IMR-90 (cell line): ENCODE data around the gene OR10A5. TPM values are rescaled to one million over a fixed set of nuclear protein-coding genes. Genes with fewer than 3 reads are reported as not detected.

Source experiments
- ATAC-seq: fragments of 200-7000 bp; cut with Tn5 transposase; 2 replicates; pipeline ENCODE4 v1.9.1; 2020; ENCODE audit warnings: low read depth, mild to moderate bottlenecking, moderate library complexity
- BruUV-seq: library from RNA; stranded (reverse); fragments of 400-500 nt; replicated peaks from 2 replicates; lab custom pipeline; 2021; lab: Mats Ljungman, UMichigan
- CTCF ChIA-PET: fragments of 300-600 bp; formaldehyde crosslinking; extraction: SDS; loops from one replicate; lab custom pipeline; 2021; ENCODE audit warnings: antibody characterized with exemption; lab: Yijun Ruan, JAX
- POLR2A ChIA-PET: fragments of 300-600 bp; sonication (Branson Sonifier 250); formaldehyde crosslinking; loops from one replicate; lab custom pipeline; 2022; ENCODE audit warnings: antibody characterized with exemption; ENCODE audit not compliant: unreplicated experiment; lab: Charles Lee
- DNase-seq: peaks from one replicate; pipeline ENCODE4 v3.0.0; 2013
- H2AFZ ChIP-seq: replicated peaks from 2 replicates; pipeline ENCODE3; 2013; ENCODE audit warnings: low read length, mild to moderate bottlenecking; ENCODE audit not compliant: poor library complexity
- H2AK5ac ChIP-seq: 2 replicates; pipeline ENCODE4 v1.6.1; 2013; ENCODE audit warnings: low read depth, low read length, inconsistent platforms
- H2AK9ac ChIP-seq: replicated peaks from 2 replicates; pipeline ENCODE3; 2013; ENCODE audit warnings: mild to moderate bottlenecking, low read depth, low read length, moderate library complexity; ENCODE audit not compliant: poor library complexity
- H2BK120ac ChIP-seq: 2 replicates; pipeline ENCODE4 v1.6.1; 2013; ENCODE audit warnings: low read depth, low read length, inconsistent platforms
- H2BK15ac ChIP-seq: 3 replicates; pipeline ENCODE4 v1.6.1; 2013; ENCODE audit warnings: low read depth, low read length, inconsistent platforms
- H2BK20ac ChIP-seq: 2 replicates; pipeline ENCODE4 v1.6.1; 2013; ENCODE audit warnings: low read depth, mild to moderate bottlenecking, inconsistent platforms, low read length, moderate library complexity
- H2BK5ac ChIP-seq: 2 replicates; pipeline ENCODE4 v1.6.1; 2013; ENCODE audit warnings: mild to moderate bottlenecking, low read depth, low read length, inconsistent platforms; ENCODE audit not compliant: poor library complexity, severe bottlenecking
- H3K14ac ChIP-seq: replicated peaks from 2 replicates; pipeline ENCODE4 v1.6.1; 2013; ENCODE audit warnings: low read depth, low read length, inconsistent platforms
- H3K18ac ChIP-seq: 2 replicates; pipeline ENCODE4 v1.6.1; 2013; ENCODE audit warnings: low read depth, low read length, control low read depth
- H3K23ac ChIP-seq: 2 replicates; pipeline ENCODE4 v1.6.1; 2013; ENCODE audit warnings: low read depth, low read length, inconsistent platforms
- H3K27ac ChIP-seq: 2 replicates; pipeline ENCODE4 v1.5.1; 2013; ENCODE audit warnings: mild to moderate bottlenecking, control low read depth, low read length; ENCODE audit not compliant: insufficient read depth
- H3K27me3 ChIP-seq: 2 replicates; pipeline ENCODE4 v1.6.1; 2013; ENCODE audit warnings: low read length; ENCODE audit not compliant: control insufficient read depth, insufficient read depth
- H3K36me3 ChIP-seq: 2 replicates; pipeline ENCODE4 v1.6.1; 2013; ENCODE audit warnings: low read length, mixed read lengths; ENCODE audit not compliant: control insufficient read depth, insufficient read depth
- H3K4ac ChIP-seq: 2 replicates; pipeline ENCODE4 v1.6.1; 2013; ENCODE audit warnings: low read depth, low read length, inconsistent platforms
- H3K4me1 ChIP-seq: 2 replicates; pipeline ENCODE4 v1.6.1; 2013; ENCODE audit warnings: low read length, mixed read lengths; ENCODE audit not compliant: control insufficient read depth, insufficient read depth
- H3K4me2 ChIP-seq: 2 replicates; pipeline ENCODE4 v1.6.1; 2013; ENCODE audit warnings: low read depth, mild to moderate bottlenecking, control low read depth, low read length, moderate library complexity
- H3K4me3 ChIP-seq: 2 replicates; pipeline ENCODE4 v1.5.1; 2013; ENCODE audit warnings: low read depth, mild to moderate bottlenecking, control low read depth, low read length, moderate library complexity; ENCODE audit not compliant: insufficient read depth
- H3K56ac ChIP-seq: 2 replicates; pipeline ENCODE4 v1.6.1; 2013; ENCODE audit warnings: low read length, inconsistent platforms; ENCODE audit not compliant: insufficient read depth; ENCODE audit errors: extremely low read depth
- H3K79me1 ChIP-seq, 2 experiments: 2 replicates each; pipeline ENCODE4 v1.6.1; 2013; ENCODE audit warnings: low read length in 2 of 2, inconsistent platforms in 1 of 2, low read depth in 1 of 2
- H3K9ac ChIP-seq: 2 replicates; pipeline ENCODE4 v1.6.1; 2013; ENCODE audit warnings: low read depth, low read length, control low read depth
- H3K9me1 ChIP-seq: 2 replicates; pipeline ENCODE4 v1.6.1; 2013; ENCODE audit warnings: low read length, inconsistent platforms; ENCODE audit not compliant: insufficient read depth
- H3K9me3 ChIP-seq: 2 replicates; pipeline ENCODE4 v1.6.1; 2013; ENCODE audit warnings: low read length; ENCODE audit not compliant: control insufficient read depth, insufficient read depth
- H4K20me1 ChIP-seq: 2 replicates; pipeline ENCODE4 v1.6.1; 2013; ENCODE audit warnings: low read length, inconsistent platforms; ENCODE audit not compliant: insufficient read depth
- H4K5ac ChIP-seq: 2 replicates; pipeline ENCODE4 v1.6.1; 2013; ENCODE audit warnings: mild to moderate bottlenecking, low read depth, low read length, control low read depth
- H4K8ac ChIP-seq, 2 experiments: 2 replicates each; pipeline ENCODE4 v1.6.1; 2013; ENCODE audit warnings: low read depth in 2 of 2, low read length in 2 of 2, control low read depth in 1 of 2, inconsistent platforms in 1 of 2
- H4K91ac ChIP-seq: 2 replicates; pipeline ENCODE4 v1.6.1; 2013; ENCODE audit warnings: low read depth, low read length, inconsistent platforms; ENCODE audit not compliant: insufficient read depth
- CEBPB ChIP-seq: IDR thresholded peaks from 2 replicates; pipeline ENCODE4 v1.6.1; 2012; ENCODE audit warnings: low read depth, low read length, improper control_type of control experiment
- MAZ ChIP-seq: IDR thresholded peaks from 2 replicates; pipeline ENCODE4 v1.6.1; 2012; ENCODE audit warnings: low read depth, mild to moderate bottlenecking, low read length, improper control_type of control experiment, moderate library complexity, borderline replicate concordance
- MXI1 ChIP-seq: IDR thresholded peaks from 2 replicates; pipeline ENCODE4 v1.6.1; 2012; ENCODE audit warnings: low read depth, mild to moderate bottlenecking, low read length, moderate library complexity, borderline replicate concordance
- RCOR1 ChIP-seq: IDR thresholded peaks from 2 replicates; pipeline ENCODE4 v1.6.1; 2012; ENCODE audit warnings: mild to moderate bottlenecking, low read length, improper control_type of control experiment; ENCODE audit not compliant: insufficient replicate concordance
- RFX5 ChIP-seq: IDR thresholded peaks from 2 replicates; pipeline ENCODE4 v1.8.0; 2012; ENCODE audit warnings: low read depth, mild to moderate bottlenecking, low read length, moderate library complexity
- SMC3 ChIP-seq: fragments of 150-350 bp; IDR thresholded peaks from 2 replicates; pipeline ENCODE4 v1.6.1; 2016; ENCODE audit warnings: low read depth, mild to moderate bottlenecking, antibody characterized with exemption, low read length, moderate library complexity
- USF2 ChIP-seq: fragments of 150-350 bp; IDR thresholded peaks from 2 replicates; pipeline ENCODE4 v1.6.1; 2017; ENCODE audit warnings: mild to moderate bottlenecking, antibody characterized with exemption, low read length, low read depth
- dilution Hi-C: fragments of 300-500 bp; cut with HindIII; formaldehyde crosslinking; loops from one replicate; pipeline ENCODE4 v1.14.3; 2018; ENCODE audit warnings: low sequenced_read_pairs; ENCODE audit not compliant: unreplicated experiment
- in situ Hi-C: fragments of 300-500 bp; cut with MboI; formaldehyde crosslinking; loops from 3 replicates; pipeline ENCODE4 v1.14.3; 2019; ENCODE audit warnings: low sequenced_read_pairs, inconsistent platforms, mixed read lengths
- intact Hi-C: fragments of 100-400 bp; cut with micrococcal nuclease; formaldehyde crosslinking; loops from 2 replicates; pipeline ENCODE4 v1.10.0; 2022
- polyA plus RNA-seq, 3 experiments: library from polyadenylated mRNA; depleted of rRNA; stranded (reverse); fragments of >200 nt; gene quantifications; 2 replicates each; pipeline ENCODE4 v1.2.3, GENCODE V29; 2012; ENCODE audit warnings: low replicate concordance in 1 of 3
- total RNA-seq: library from RNA; depleted of rRNA; stranded (reverse); fragments of >200 nt; gene quantifications from 2 replicates; pipeline ENCODE4 v1.2.3, GENCODE V29; 2012

The OR10A5 gene
- total and polyA plus RNA-seq, 2 of the 4 experiments (the other 2 are of a cell fraction), result not detected

- Histone ChIP-seq H4K8ac (no peak overlapping the region), H3K23ac (no peak overlapping the region), H4K20me1 (no peaks in the 10 kb centered on the region), H3K36me3 (no peaks in the 10 kb centered on the region), H3K4me1 (no peaks in the 10 kb centered on the region), H3K4me2 (no peak overlapping the region), H2BK120ac (no peak overlapping the region), H3K79me1 (no peaks in the 10 kb centered on the region), H3K27me3 (no peaks in the 10 kb centered on the region), H3K27ac (no peak overlapping the region), H2AK5ac (no peak overlapping the region), H3K9me3 (no peaks in the 10 kb centered on the region), H2BK5ac (no peak overlapping the region), H3K4me3 (no peak overlapping the region), H2BK15ac (no peak overlapping the region), H2BK20ac (no peak overlapping the region), H3K14ac (no peak overlapping the region), H3K9me1 (no peaks in the 10 kb centered on the region), H2AFZ (no peak overlapping the region), H3K56ac (no peak overlapping the region), H2AK9ac (no peak overlapping the region), H3K18ac (no peak overlapping the region), H3K9ac (no peak overlapping the region), H4K5ac (no peak overlapping the region), H3K4ac (no peak overlapping the region), H4K91ac (no peak overlapping the region)
- dilution Hi-C loops, result no loop called here
- POLR2A ChIA-PET, result no interaction called here
- CTCF ChIA-PET, result no interaction called here
- intact Hi-C loops, result no loop called here
- DNase-seq (no peak), ATAC-seq (no peak)
- TF ChIP-seq RFX5 (no peak), CEBPB (no peak), USF2 (no peak), MAZ (no peak), MXI1 (no peak), SMC3 (no peak), RCOR1 (no peak)
- in situ Hi-C loops, result no loop called here
- BruUV-seq, result no TSS peak
These were observed 48.6 kb downstream of the OR10A5 start for GRCh38 chr11:6894097-6894496.
